ENCODE results near the gene APMAP. TPM values are rescaled to one million over a fixed set of nuclear protein-coding genes. Genes with fewer than 3 reads are reported as not detected.

Gene APMAP
- total and polyA plus RNA-seq, 9 of the 15 experiments (the other 6 are each of a cell fraction or from before 2014, with no cell fraction given): 6.7 to 18.2 (median 14.4) TPM

DNA sequence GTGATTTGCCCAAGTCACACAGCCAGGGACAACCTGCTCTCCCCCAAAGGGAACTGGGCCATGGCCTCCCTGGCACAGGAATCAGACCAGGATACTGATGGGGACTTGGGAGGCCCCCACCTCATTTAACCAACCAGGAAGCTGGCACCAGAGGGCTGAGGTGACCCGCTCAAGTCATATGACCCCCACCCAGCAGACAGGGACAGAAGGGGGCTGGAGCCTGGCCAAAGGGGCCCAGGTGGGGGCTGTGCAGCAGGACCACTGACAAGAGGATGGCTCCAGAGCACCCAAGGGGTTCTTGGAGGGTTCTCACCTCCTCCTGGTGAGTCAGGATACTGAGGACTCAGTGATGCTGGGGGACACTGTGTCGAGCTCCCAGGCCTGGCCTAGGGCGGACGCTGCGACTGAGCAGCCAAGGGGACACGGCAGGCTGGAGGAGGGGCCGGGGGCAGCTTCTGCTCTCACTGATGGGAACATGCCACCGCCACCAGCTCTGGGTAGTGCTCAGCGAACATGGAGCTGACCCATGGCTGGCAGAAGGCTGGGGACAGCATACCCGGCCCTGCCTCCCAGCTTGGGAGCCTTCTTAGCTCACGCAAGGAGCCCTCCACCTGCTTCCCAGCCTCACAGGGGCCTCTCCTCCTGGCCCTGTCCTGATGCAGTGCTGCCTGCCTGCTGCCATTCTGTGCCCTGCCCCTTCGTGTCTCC, 42.3 kb downstream of the APMAP start:
- no peaks in the 10 kb centered on the region for H4K20me1 ChIP-seq (replicated peaks; ENCODE audit: control insufficient read depth, insufficient read depth, low read length)
- no peak for FAIRE-seq
- no peak for TF ChIP-seq NRF1 (conservative IDR thresholded peaks at IDR 0.05 in 1 of 2, IDR thresholded peaks at IDR 0.05 in 1 of 2)
- TF ChIP-seq ZNF589 (CRISPR knock-in tag; IDR thresholded peaks at IDR 0.05; ENCODE audit: low read depth): no peak
- no peak for TF ChIP-seq PHF8 (IDR thresholded peaks at IDR 0.05; ENCODE audit: borderline replicate concordance, low read length)
- no peak for TF ChIP-seq TBL1XR1 (IDR thresholded peaks at IDR 0.05; ENCODE audit: low read length in 2 of 2)
- TF ChIP-seq ZNF668 (CRISPR knock-in tag; IDR thresholded peaks at IDR 0.05): no peak
- no peak for TF ChIP-seq ZNF174 (CRISPR knock-in tag; IDR thresholded peaks at IDR 0.05)
- intact Hi-C loops (cut with micrococcal nuclease) (no loop called here), in situ Hi-C loops (cut with MboI) (no loop called here)
- no peak overlapping the region for H3K4me2 ChIP-seq (ENCODE audit: insufficient read depth, low read length)
- ChIA-PET CTCF (ENCODE audit: low intra/inter-chr PET ratio) (no interaction called here), POLR2A (interaction anchor here (0.5 to 1.6 kb wide), 3 partner anchors 10 to 1136 kb away, joined by 3 to 5 read pairs (median 3); no protein-coding TSS in a partner anchor)
- H2AFZ ChIP-seq (ENCODE audit: low read depth, low read length): no peak overlapping the region
- H3K9ac ChIP-seq (ENCODE audit: insufficient read depth in 1 of 2, low read depth in 2 of 2, low read length in 2 of 2): no peak overlapping the region; a peak in 1 of 4 replicates
- no peaks in the 10 kb centered on the region for H3K9me1 ChIP-seq (ENCODE audit: control insufficient read depth, insufficient read depth, low read length)
- H3K4me3 ChIP-seq: no peak overlapping the region
- H3K27me3 ChIP-seq (ENCODE audit: control insufficient read depth in 2 of 2, insufficient read depth in 2 of 2, low read length in 2 of 2): no peaks in the 10 kb centered on the region; a peak in 1 of 5 replicates
- 23% methylated on average over 9 of the region's 12 CpGs for WGBS (ENCODE audit: insufficient coverage, low coverage, missing lambda C conversion rate)
- H3K79me2 ChIP-seq (ENCODE audit: control insufficient read depth, insufficient read depth, low read length): no peaks in the 10 kb centered on the region
- no peak for DNase-seq (ENCODE audit: extremely low read depth in 1 of 4, low spot score in 3 of 4)
- H3K27ac ChIP-seq (ENCODE audit: extremely low read depth, low read depth, low read length): no peak overlapping the region
- no peaks in the 10 kb centered on the region for H3K9me3 ChIP-seq (replicated peaks; ENCODE audit: control insufficient read depth, insufficient read depth, low read depth, low read length)
- peak; percentile 21; the same call in 2 of the 3 replicates for ATAC-seq
- H3K36me3 ChIP-seq (ENCODE audit: control insufficient read depth, insufficient read depth, low read length): no peaks in the 10 kb centered on the region
- no TSS peak for BruUV-seq (replicated peaks)
- H3K4me1 ChIP-seq (replicated peaks in 1 of 2; ENCODE audit: control insufficient read depth in 2 of 2, insufficient read depth in 2 of 2, low read length in 2 of 2): peaks cover 0 to 12% of the 10 kb centered on the region in 2 experiments; a peak in 3 of 5 replicates

Data from K562 (cell line).